Endodermal cell (in vitro differentiated cells): ENCODE results near the gene TMEM131L. TPM values are rescaled to one million over a fixed set of nuclear protein-coding genes. Genes with fewer than 3 reads are reported as not detected.
A peak's percentile ranks its signal among the peaks of the same experiment; 100 is the strongest.

Source experiments
- DNase-seq: peaks from one replicate; pipeline ENCODE4 v3.0.0-alpha.2; 2017
- H3K27ac ChIP-seq: 2 replicates; pipeline ENCODE4 v1.5.1; 2013; ENCODE audit warnings: mild to moderate bottlenecking, low read depth, low read length, moderate library complexity
- H3K27me3 ChIP-seq: 2 replicates; pipeline ENCODE4 v1.6.1; 2013; ENCODE audit warnings: mild to moderate bottlenecking, low read length, moderate library complexity; ENCODE audit not compliant: insufficient read depth, control insufficient read depth, poor library complexity, severe bottlenecking
- H3K36me3 ChIP-seq: 2 replicates; pipeline ENCODE4 v1.7.0; 2013; ENCODE audit warnings: mild to moderate bottlenecking, low read length, moderate library complexity; ENCODE audit not compliant: control insufficient read depth, insufficient read depth
- H3K4me1 ChIP-seq: one replicate; pipeline ENCODE4 v1.7.0; 2013; ENCODE audit warnings: low read length; ENCODE audit not compliant: control insufficient read depth, insufficient read depth
- H3K4me3 ChIP-seq: 2 replicates; pipeline ENCODE4 v1.5.1; 2013; ENCODE audit warnings: mild to moderate bottlenecking, low read length, moderate library complexity
- H3K9ac ChIP-seq: 2 replicates; pipeline ENCODE4 v1.6.1; 2013; ENCODE audit warnings: mild to moderate bottlenecking, low read length, moderate library complexity; ENCODE audit not compliant: poor library complexity, severe bottlenecking; ENCODE audit errors: extremely low read depth
- H3K9me3 ChIP-seq: 2 replicates; pipeline ENCODE4 v1.6.1; 2013; ENCODE audit warnings: mild to moderate bottlenecking, low read length, moderate library complexity; ENCODE audit not compliant: control insufficient read depth
- H3K27ac Mint-ChIP-seq: 2 replicates; pipeline ENCODE4 v1.8.0; 2020; ENCODE audit warnings: mixed read lengths
- H3K27me3 Mint-ChIP-seq: 2 replicates; pipeline ENCODE4 v1.8.0; 2021; ENCODE audit warnings: mild to moderate bottlenecking, mixed read lengths; ENCODE audit not compliant: insufficient read depth
- H3K36me3 Mint-ChIP-seq: 2 replicates; pipeline ENCODE4 v1.8.0; 2020; ENCODE audit warnings: low read depth, mixed read lengths
- H3K4me1 Mint-ChIP-seq: 2 replicates; pipeline ENCODE4 v1.8.0; 2020; ENCODE audit warnings: mixed read lengths
- H3K4me3 Mint-ChIP-seq: 2 replicates; pipeline ENCODE4 v1.8.0; 2020; ENCODE audit warnings: mild to moderate bottlenecking, moderate library complexity, mixed read lengths
- H3K9me3 Mint-ChIP-seq: 2 replicates; pipeline ENCODE4 v1.8.0; 2020; ENCODE audit warnings: mild to moderate bottlenecking, mixed read lengths
- WGBS, 2 experiments: methylation state at CpG; one replicate each; pipeline versions ENCODE4 v1.1.5 to v1.1.7; 2013; ENCODE audit warnings: missing lambda C conversion rate in 2 of 2, mixed read lengths in 1 of 2; ENCODE audit not compliant: insufficient coverage in 1 of 2, insufficient read length in 1 of 2; 5-methylcytosine and 5-hydroxymethylcytosine counted together
- total RNA-seq, 2 donors: library from RNA; stranded (reverse); fragmentation: NEBNext Ultra II Directional in 1 of 2; extraction: Animal tissue kit (Norgen Biotek cat#: 25700) in 1 of 2; gene quantifications; 2 replicates in 1 of 2; 3 replicates in 1 of 2; pipeline ENCODE4 v1.2.1, GENCODE V29; 2021
- TF ChIP-seq, protein P1 (sequence below): fragments of 200-600 bp; sonication (generic); conservative IDR thresholded peaks from 2 replicates; pipeline ENCODE4 v1.5.0; 2021; ENCODE audit warnings: antibody characterized with exemption, mild to moderate bottlenecking

The TMEM131L gene
- total RNA-seq, 2 donors from 2014 or later: 6.2 to 10.8 TPM

DNA sequence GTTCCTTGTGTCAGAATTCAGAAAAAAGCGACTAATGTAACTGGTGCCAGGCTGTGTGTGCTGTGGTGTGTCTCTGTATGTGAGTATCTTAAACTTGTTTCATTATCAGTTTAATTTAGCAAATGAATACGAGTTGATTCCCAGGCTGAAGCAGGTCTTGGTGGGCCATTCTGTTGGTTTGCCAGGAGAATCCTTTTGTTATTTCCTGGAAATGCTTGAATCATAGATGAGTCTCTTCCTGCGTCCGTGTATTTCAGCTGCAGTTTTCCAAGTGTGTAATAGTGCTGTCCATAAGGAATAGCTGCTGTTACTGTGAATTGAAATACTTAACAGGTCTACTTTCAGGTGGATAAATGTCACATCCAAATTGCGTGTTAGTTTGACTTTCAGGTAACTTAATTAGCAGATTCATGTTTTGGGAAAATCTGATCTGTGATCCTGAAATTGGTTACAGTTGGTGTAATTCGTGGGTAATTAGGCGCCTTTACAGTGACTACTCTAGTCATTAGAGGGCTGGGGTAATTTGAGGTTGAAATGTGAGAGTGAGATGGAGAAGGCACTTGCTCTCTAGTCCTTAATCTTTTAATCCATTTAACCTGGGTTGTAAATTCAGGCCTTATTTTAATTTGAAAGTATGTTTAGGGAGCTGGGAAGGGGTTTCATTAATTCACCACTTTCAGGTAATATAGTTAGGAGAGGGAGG lies 23.8 kb downstream of the TMEM131L start:
- WGBS, 2 experiments: 81 to 89% methylated on average over 7 of the region's 7 CpGs
- peak; percentile 31 for DNase-seq
- H3K36me3 Mint-ChIP-seq: no peaks in the 10 kb centered on the region
- Histone ChIP-seq H3K9ac (no peak overlapping the region), H3K36me3 (no peaks in the 10 kb centered on the region), H3K4me1 (peaks cover 16% of the 10 kb centered on the region), H3K27me3 (no peaks in the 10 kb centered on the region), H3K4me3 (no peak overlapping the region), H3K27ac (no peak overlapping the region), H3K9me3 (no peaks in the 10 kb centered on the region)
- H3K9me3 Mint-ChIP-seq: no peaks in the 10 kb centered on the region
- TF ChIP-seq, protein P1, sequence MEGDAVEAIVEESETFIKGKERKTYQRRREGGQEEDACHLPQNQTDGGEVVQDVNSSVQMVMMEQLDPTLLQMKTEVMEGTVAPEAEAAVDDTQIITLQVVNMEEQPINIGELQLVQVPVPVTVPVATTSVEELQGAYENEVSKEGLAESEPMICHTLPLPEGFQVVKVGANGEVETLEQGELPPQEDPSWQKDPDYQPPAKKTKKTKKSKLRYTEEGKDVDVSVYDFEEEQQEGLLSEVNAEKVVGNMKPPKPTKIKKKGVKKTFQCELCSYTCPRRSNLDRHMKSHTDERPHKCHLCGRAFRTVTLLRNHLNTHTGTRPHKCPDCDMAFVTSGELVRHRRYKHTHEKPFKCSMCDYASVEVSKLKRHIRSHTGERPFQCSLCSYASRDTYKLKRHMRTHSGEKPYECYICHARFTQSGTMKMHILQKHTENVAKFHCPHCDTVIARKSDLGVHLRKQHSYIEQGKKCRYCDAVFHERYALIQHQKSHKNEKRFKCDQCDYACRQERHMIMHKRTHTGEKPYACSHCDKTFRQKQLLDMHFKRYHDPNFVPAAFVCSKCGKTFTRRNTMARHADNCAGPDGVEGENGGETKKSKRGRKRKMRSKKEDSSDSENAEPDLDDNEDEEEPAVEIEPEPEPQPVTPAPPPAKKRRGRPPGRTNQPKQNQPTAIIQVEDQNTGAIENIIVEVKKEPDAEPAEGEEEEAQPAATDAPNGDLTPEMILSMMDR: no peak
- H3K27ac Mint-ChIP-seq: no peak overlapping the region
- H3K4me1 Mint-ChIP-seq: peaks cover 56% of the 10 kb centered on the region
- H3K27me3 Mint-ChIP-seq: no peaks in the 10 kb centered on the region
- no peak overlapping the region for H3K4me3 Mint-ChIP-seq

DNA sequence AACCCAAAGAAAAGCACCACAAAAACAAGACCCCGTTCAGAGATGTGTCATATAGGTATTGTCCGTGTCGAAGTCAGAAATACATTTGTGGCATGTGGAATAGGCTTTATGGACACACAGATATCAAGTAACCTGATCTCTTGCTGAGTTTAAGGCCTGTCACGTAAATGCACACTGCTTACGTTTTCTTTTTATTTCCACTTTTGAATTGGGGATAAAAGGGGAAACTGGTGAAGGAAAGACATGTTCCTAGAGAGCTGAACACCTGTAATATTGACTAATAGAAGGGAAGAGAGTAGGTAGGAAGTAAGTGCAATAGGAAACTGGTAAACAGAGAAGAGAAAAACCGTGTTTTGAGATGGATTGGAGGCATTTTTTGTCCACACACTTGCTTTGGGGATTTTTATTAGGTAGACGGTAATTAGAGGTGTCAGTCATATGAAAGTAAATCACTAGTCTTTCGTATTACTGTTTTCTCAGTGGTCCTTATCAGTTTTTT lies 24.9 kb downstream of the TMEM131L start:
- H3K36me3 ChIP-seq: no peaks in the 10 kb centered on the region
- TF ChIP-seq, protein P1: no peak
- WGBS, 2 experiments: 94 to 96% methylated on average over 7 to 8 of the region's 8 CpGs
- H3K27ac ChIP-seq: no peak overlapping the region
- Mint-ChIP-seq H3K36me3 (no peaks in the 10 kb centered on the region), H3K27me3 (no peaks in the 10 kb centered on the region), H3K9me3 (no peaks in the 10 kb centered on the region), H3K4me3 (no peak overlapping the region), H3K27ac (no peak overlapping the region), H3K4me1 (peaks cover 62% of the 10 kb centered on the region)
- no peaks in the 10 kb centered on the region for H3K9me3 ChIP-seq
- no peaks in the 10 kb centered on the region for H3K27me3 ChIP-seq
- DNase-seq: peak; percentile 2
- peaks cover 16% of the 10 kb centered on the region for H3K4me1 ChIP-seq
- H3K9ac ChIP-seq: no peak overlapping the region
- H3K4me3 ChIP-seq: no peak overlapping the region

DNA sequence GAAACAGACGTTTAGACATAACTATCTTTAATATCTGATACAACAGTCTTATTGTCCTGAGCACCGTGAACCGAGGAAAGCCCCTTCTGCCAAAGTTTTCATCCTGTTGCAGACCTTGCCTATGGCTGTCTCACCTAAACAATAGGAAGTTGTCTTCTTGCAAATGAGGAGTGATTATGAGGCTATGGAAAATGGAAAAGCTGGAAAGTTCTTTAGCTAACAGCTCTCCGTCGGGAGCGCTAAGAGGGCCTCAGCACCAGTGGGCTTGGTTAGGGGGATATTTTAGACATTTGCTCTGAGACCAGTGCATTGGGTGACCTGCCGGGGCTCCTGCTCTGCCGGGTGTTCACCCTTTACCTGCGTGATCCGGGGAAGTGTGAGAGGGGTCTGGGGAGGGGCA lies 28.4 kb downstream of the TMEM131L start:
- H3K27ac ChIP-seq: no peak overlapping the region
- H3K27ac Mint-ChIP-seq: peak overlapping the region; percentile 32
- TF ChIP-seq, protein P1: no peak
- H3K4me3 Mint-ChIP-seq: no peak overlapping the region
- WGBS, 2 experiments: 89 to 97% methylated on average over 5 to 10 of the region's 10 CpGs
- no peak overlapping the region for H3K9ac ChIP-seq
- no peaks in the 10 kb centered on the region for H3K9me3 ChIP-seq
- H3K36me3 Mint-ChIP-seq: no peaks in the 10 kb centered on the region
- no peaks in the 10 kb centered on the region for H3K36me3 ChIP-seq
- H3K4me1 Mint-ChIP-seq: peaks cover 51% of the 10 kb centered on the region
- H3K27me3 Mint-ChIP-seq: no peaks in the 10 kb centered on the region
- H3K4me3 ChIP-seq: no peak overlapping the region
- H3K9me3 Mint-ChIP-seq: no peaks in the 10 kb centered on the region
- no peaks in the 10 kb centered on the region for H3K27me3 ChIP-seq
- DNase-seq: no peak
- no peaks in the 10 kb centered on the region for H3K4me1 ChIP-seq
